HUES64 (cell line): ENCODE data around the gene GRID1.

Experiments
- H3K27ac ChIP-seq: 2 replicates; pipeline ENCODE4 v1.7.0; 2013; ENCODE audit warnings: low read depth, low read length, inconsistent platforms
- H3K27me3 ChIP-seq: 2 replicates; pipeline ENCODE4 v1.6.1; 2013; ENCODE audit warnings: mild to moderate bottlenecking, low read length; ENCODE audit not compliant: insufficient read depth
- H3K36me3 ChIP-seq: 2 replicates; pipeline ENCODE4 v1.6.1; 2013; ENCODE audit warnings: mild to moderate bottlenecking, low read length; ENCODE audit not compliant: insufficient read depth
- H3K4me1 ChIP-seq: 2 replicates; pipeline ENCODE4 v1.6.1; 2013; ENCODE audit warnings: mild to moderate bottlenecking, low read length, moderate library complexity; ENCODE audit not compliant: insufficient read depth
- H3K4me3 ChIP-seq: 2 replicates; pipeline ENCODE4 v1.5.1; 2013; ENCODE audit warnings: mild to moderate bottlenecking, low read length, moderate library complexity
- H3K9ac ChIP-seq: 2 replicates; pipeline ENCODE4 v1.6.1; 2013; ENCODE audit warnings: mild to moderate bottlenecking, low read depth, low read length
- H3K9me3 ChIP-seq: 2 replicates; pipeline ENCODE4 v1.6.1; 2013; ENCODE audit warnings: low read depth, low read length; ENCODE audit not compliant: insufficient read depth
- WGBS: fragments of 150-250, 120-280 bp; methylation state at CpG from one replicate; pipeline ENCODE4 v1.1.7; 2013; ENCODE audit warnings: missing lambda C conversion rate; 5-methylcytosine and 5-hydroxymethylcytosine counted together

Gene GRID1

DNA sequence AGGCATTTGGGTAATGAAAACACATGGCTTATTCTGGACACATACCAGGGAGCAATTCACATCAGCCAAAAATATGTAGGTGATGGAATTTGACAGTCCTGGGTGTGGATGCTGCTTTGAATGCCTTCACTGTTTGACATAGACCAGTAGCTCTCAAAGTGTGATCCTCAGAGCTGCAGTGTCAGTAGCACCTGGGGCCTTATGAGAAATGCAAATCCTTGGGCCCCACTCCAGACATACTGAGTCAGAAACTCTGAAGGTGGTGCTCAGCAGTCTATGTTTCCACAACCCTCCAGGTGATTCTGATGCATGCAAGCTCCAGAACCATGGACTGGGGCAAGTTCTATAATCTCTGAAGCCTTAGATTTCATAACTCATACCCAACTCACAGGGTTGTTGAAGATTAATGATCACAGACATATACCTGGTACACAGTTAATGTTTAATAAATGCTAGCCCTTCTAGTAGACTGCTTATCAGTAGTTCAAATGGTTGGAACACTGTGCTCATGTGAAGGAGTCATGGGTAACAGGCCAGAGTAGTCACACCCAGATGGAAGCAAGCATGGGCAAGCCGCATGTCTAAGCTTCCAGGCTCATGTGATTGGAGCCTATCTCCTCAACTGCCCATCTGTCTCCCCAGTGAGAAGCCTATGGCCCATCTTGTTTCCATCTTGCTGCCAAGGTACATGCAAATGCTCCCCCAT, 715.7 kb downstream of the GRID1 start:
- Histone ChIP-seq H3K9me3 (no peaks in the 10 kb centered on the region), H3K4me3 (no peak overlapping the region), H3K4me1 (peaks cover 5% of the 10 kb centered on the region; the same call in 1 of the 2 replicates), H3K27ac (no peak overlapping the region), H3K36me3 (no peaks in the 10 kb centered on the region), H3K27me3 (no peaks in the 10 kb centered on the region), H3K9ac (no peak overlapping the region)
- 90% methylated on average over 1 of the region's 1 CpG for WGBS

DNA sequence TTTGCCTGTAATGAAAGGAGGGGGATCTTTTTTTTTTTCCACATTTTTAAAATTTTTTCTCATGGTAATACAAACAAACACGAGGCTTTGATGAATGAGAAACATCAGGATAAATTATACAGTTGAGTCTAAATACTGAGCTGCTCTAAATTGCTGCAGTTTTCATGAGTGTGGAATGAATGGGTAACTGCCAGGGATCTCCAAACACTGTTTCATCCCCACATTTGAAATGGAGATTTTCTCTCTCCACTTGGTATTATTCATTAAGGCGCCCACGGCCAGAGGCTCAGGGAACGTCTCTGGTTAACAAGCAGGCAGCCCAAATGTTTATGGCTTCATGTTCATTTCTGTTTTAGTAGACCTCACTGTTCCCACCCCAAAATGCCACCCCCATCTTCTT, 717.1 kb downstream of the GRID1 start:
- no peaks in the 10 kb centered on the region for H3K9me3 ChIP-seq
- no peak overlapping the region for H3K27ac ChIP-seq
- no peaks in the 10 kb centered on the region for H3K27me3 ChIP-seq
- H3K36me3 ChIP-seq = no peaks in the 10 kb centered on the region
- H3K9ac ChIP-seq = no peak overlapping the region
- WGBS = 59% methylated on average over 4 of the region's 4 CpGs
- no peak overlapping the region for H3K4me3 ChIP-seq
- peaks cover 10% of the 10 kb centered on the region for H3K4me1 ChIP-seq

DNA sequence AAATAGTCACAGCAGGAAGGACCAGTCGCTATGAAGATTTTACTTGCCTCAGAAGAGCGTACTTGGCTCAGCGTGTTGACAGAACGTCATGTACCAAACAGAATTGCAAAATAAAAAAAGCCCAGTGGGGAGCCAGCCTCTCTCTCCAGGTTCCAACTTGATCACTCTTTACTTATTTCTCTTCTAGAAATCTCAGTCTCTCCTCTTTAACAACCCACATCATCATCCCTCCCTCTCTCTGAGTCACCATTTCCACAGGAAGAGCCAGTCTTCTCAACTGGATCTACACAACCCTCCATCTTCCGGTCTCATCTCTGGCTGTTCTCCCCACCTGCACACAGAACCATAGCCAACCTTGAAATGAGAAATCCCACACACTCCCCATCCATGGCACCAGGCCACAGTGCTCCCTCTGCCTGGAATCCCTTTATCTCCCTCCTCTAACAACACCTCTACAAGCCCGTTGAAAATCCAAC, 718.3 kb downstream of the GRID1 start:
- H3K9ac ChIP-seq = no peak overlapping the region
- no peaks in the 10 kb centered on the region for H3K9me3 ChIP-seq
- H3K4me3 ChIP-seq = no peak overlapping the region
- 90% methylated on average over 6 of the region's 6 CpGs for WGBS
- H3K4me1 ChIP-seq = peaks cover 10% of the 10 kb centered on the region
- H3K27ac ChIP-seq = no peak overlapping the region
- no peaks in the 10 kb centered on the region for H3K27me3 ChIP-seq
- H3K36me3 ChIP-seq = no peaks in the 10 kb centered on the region

GRCh38 chr10:85647741-85648140, 718.9 kb downstream of the GRID1 start:
- 98% methylated on average over 5 of the region's 5 CpGs for WGBS
- peaks cover 14% of the 10 kb centered on the region for H3K4me1 ChIP-seq
- H3K4me3 ChIP-seq = no peak overlapping the region
- H3K9ac ChIP-seq = no peak overlapping the region
- no peak overlapping the region for H3K27ac ChIP-seq
- no peaks in the 10 kb centered on the region for H3K9me3 ChIP-seq
- no peaks in the 10 kb centered on the region for H3K27me3 ChIP-seq
- no peaks in the 10 kb centered on the region for H3K36me3 ChIP-seq

- 94% methylated on average over 7 of the region's 7 CpGs for WGBS
- no peaks in the 10 kb centered on the region for H3K36me3 ChIP-seq
- no peak overlapping the region for H3K4me3 ChIP-seq
- peaks cover 14% of the 10 kb centered on the region for H3K4me1 ChIP-seq
- no peaks in the 10 kb centered on the region for H3K9me3 ChIP-seq
- no peak overlapping the region for H3K9ac ChIP-seq
- no peaks in the 10 kb centered on the region for H3K27me3 ChIP-seq
- H3K27ac ChIP-seq = no peak overlapping the region
Measured at GRCh38 chr10:85645926-85646711, 720.5 kb downstream of the GRID1 start.

GRCh38 chr10:85645053-85645452, 721.5 kb downstream of the GRID1 start:
- no peak overlapping the region for H3K9ac ChIP-seq
- H3K27me3 ChIP-seq = no peaks in the 10 kb centered on the region
- no peaks in the 10 kb centered on the region for H3K9me3 ChIP-seq
- WGBS = 83% methylated on average over 3 of the region's 3 CpGs
- H3K36me3 ChIP-seq = no peaks in the 10 kb centered on the region
- no peak overlapping the region for H3K4me3 ChIP-seq
- no peak overlapping the region for H3K27ac ChIP-seq
- H3K4me1 ChIP-seq = peaks cover 14% of the 10 kb centered on the region

GRCh38 chr10:85643845-85644525, 722.6 kb downstream of the GRID1 start:
- no peaks in the 10 kb centered on the region for H3K27me3 ChIP-seq
- H3K36me3 ChIP-seq = no peaks in the 10 kb centered on the region
- peak overlapping the region; percentile 39; the same call in 1 of the 2 replicates for H3K27ac ChIP-seq
- no peak overlapping the region for H3K4me3 ChIP-seq
- H3K4me1 ChIP-seq = peaks cover 10% of the 10 kb centered on the region; the same call in 1 of the 2 replicates
- H3K9ac ChIP-seq = no peak overlapping the region
- no peaks in the 10 kb centered on the region for H3K9me3 ChIP-seq
- 89% methylated on average over 5 of the region's 6 CpGs for WGBS

- Histone ChIP-seq H3K4me3 (no peak overlapping the region), H3K27me3 (no peaks in the 10 kb centered on the region), H3K36me3 (no peaks in the 10 kb centered on the region), H3K9me3 (no peaks in the 10 kb centered on the region), H3K9ac (no peak overlapping the region), H3K4me1 (peaks cover 10% of the 10 kb centered on the region; the same call in 1 of the 2 replicates), H3K27ac (peak overlapping the region; percentile 39)
- 89% methylated on average over 4 of the region's 4 CpGs for WGBS
Measured at GRCh38 chr10:85643171-85643844, 723.3 kb downstream of the GRID1 start.

- Histone ChIP-seq H3K27ac (peak overlapping the region; percentile 39), H3K9ac (peak overlapping the region; percentile 3; the same call in 1 of the 2 replicates), H3K36me3 (no peaks in the 10 kb centered on the region), H3K27me3 (no peaks in the 10 kb centered on the region), H3K4me1 (peaks cover 10% of the 10 kb centered on the region; the same call in 1 of the 2 replicates), H3K9me3 (no peaks in the 10 kb centered on the region), H3K4me3 (no peak overlapping the region)
- 66% methylated on average over 3 of the region's 4 CpGs for WGBS
Measured at GRCh38 chr10:85642421-85643170, 724.0 kb downstream of the GRID1 start.

GRCh38 chr10:85642082-85642420, 724.5 kb downstream of the GRID1 start:
- no peak overlapping the region for H3K27ac ChIP-seq
- no peaks in the 10 kb centered on the region for H3K27me3 ChIP-seq
- no peak overlapping the region for H3K9ac ChIP-seq
- H3K4me1 ChIP-seq = peaks cover 10% of the 10 kb centered on the region; the same call in 1 of the 2 replicates
- no peaks in the 10 kb centered on the region for H3K9me3 ChIP-seq
- no peaks in the 10 kb centered on the region for H3K36me3 ChIP-seq
- H3K4me3 ChIP-seq = no peak overlapping the region
- WGBS = 65% methylated on average over 1 of the region's 1 CpG
